Sigmoid colon (tissue), 7 donors: ENCODE measurements around the gene DRGX. TPM values are rescaled to one million over a fixed set of nuclear protein-coding genes. Genes with fewer than 3 reads are reported as not detected.
A peak's percentile ranks its signal among the peaks of the same experiment; 100 is the strongest.

ENCODE experiments used
- DNase-seq: peaks from one replicate; pipeline ENCODE4 v3.0.0-alpha.2; 2019
- H3K27ac ChIP-seq, 4 donors: fragments of 200-600 bp; sonication (generic); one replicate each; pipeline ENCODE4 v1.5.1; 2016 to 2019; ENCODE audit warnings: mild to moderate bottlenecking in 1 of 4
- H3K27me3 ChIP-seq, 3 donors: fragments of 200-600 bp; sonication (generic); one replicate each; pipeline ENCODE4 v1.5.1; 2019; ENCODE audit warnings: mild to moderate bottlenecking in 1 of 3
- H3K36me3 ChIP-seq, 4 donors: fragments of 200-600 bp; sonication (generic); one replicate each; pipeline ENCODE4 v1.5.1; 2016 to 2019
- H3K4me1 ChIP-seq, 4 donors: fragments of 200-600 bp; sonication (generic); one replicate each; pipeline ENCODE4 v1.5.1; 2017 to 2019
- H3K4me3 ChIP-seq, 4 donors: fragments of 200-600 bp; sonication (generic); one replicate each; pipeline ENCODE4 v1.5.1; 2017 to 2019; ENCODE audit warnings: mild to moderate bottlenecking in 2 of 4, moderate library complexity in 1 of 4
- H3K9me3 ChIP-seq, 4 donors: fragments of 200-600 bp in 3 of 4; sonication (generic) in 3 of 4; one replicate each; pipeline versions ENCODE4 v1.5.1 to v1.6.1; 2013 to 2019
- EP300 ChIP-seq, 4 donors: sonication (generic); formaldehyde crosslinking; IDR thresholded peaks; one replicate each; pipeline ENCODE4 v1.6.1; 2017; ENCODE audit warnings: antibody characterized with exemption in 4 of 4
- POLR2A ChIP-seq, 2 donors: fragments of 450-650 bp; IDR thresholded peaks; one replicate each; pipeline ENCODE4 v1.6.1; 2016; ENCODE audit warnings: antibody characterized with exemption in 2 of 2, mild to moderate bottlenecking in 2 of 2, moderate library complexity in 2 of 2
- POLR2AphosphoS5 ChIP-seq, 4 donors: sonication (generic); formaldehyde crosslinking; IDR thresholded peaks; one replicate each; pipeline ENCODE4 v1.6.1; 2017; ENCODE audit warnings: antibody characterized with exemption in 4 of 4
- WGBS, 2 donors: extraction: QIAGEN DNeasy Blood & Tissue Kit; methylation state at CpG; one replicate each; pipeline ENCODE4 v1.1.7; 2013; 5-methylcytosine and 5-hydroxymethylcytosine counted together
- intact Hi-C: fragments of 100-400 bp; cut with DNase I; formaldehyde crosslinking; loops from one replicate; pipeline ENCODE4 v1.15.1; 2023
- polyA plus RNA-seq, 3 donors: library from polyadenylated mRNA; stranded (reverse); fragments of 200-250 nt; gene quantifications; one replicate each; pipeline ENCODE4 v1.2.3, GENCODE V29; 2013
- total RNA-seq, 4 donors: library from RNA; depleted of rRNA; stranded (reverse); fragments of >200 nt; gene quantifications; one replicate each; pipeline ENCODE4 v1.1.0, GENCODE V29; 2016
- TF ChIP-seq, protein P1 (sequence below), 4 experiments: fragments of 450-650 bp in 3 of 4; fragments of 200-600 bp in 1 of 4; IDR thresholded peaks; one replicate each; pipeline ENCODE4 v1.5.1; 2016 to 2019; ENCODE audit warnings: antibody characterized with exemption in 4 of 4, mild to moderate bottlenecking in 3 of 4, moderate library complexity in 2 of 4
- donor health status: healthy with polysubstance abuse.
- donor health status: Bipolar disorder and iron deficiency.
- donor health status: healthy.

Gene DRGX
- total and polyA plus RNA-seq, 7 donors, result 0.23 to 0.42 TPM; not detected in 5

DNA sequence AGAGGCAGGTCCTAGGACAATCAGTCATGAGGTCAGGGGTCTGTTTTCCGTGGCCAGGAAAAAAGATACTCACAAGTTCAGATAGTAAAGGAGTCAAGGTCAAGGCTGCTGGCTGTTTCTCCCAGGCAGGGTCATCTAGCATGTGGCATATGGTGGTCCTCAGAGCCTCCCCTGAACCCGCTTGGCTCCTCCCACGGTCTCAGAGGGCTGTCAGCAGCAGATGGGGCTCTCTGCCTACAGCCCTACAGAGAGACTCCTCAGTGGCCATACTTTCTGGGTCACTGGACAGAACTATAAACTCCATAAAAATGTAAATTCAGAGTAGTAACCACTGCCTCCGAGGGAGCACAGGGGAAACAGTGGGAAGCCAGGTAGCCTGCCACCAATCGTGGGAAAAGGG, 11.3 kb upstream of the DRGX start:
- Histone ChIP-seq H3K4me3 (no peak overlapping the region), H3K27me3 (peaks cover 0 to 36% (median 9%) of the 10 kb centered on the region in 3 donors), H3K27ac (no peak overlapping the region), H3K4me1 (peaks cover 0 to 7% (median 2%) of the 10 kb centered on the region in 4 donors), H3K36me3 (no peaks in the 10 kb centered on the region), H3K9me3 (no peaks in the 10 kb centered on the region)
- no peak for DNase-seq
- TF ChIP-seq POLR2A (IDR thresholded peaks at IDR 0.05) (no peak), POLR2AphosphoS5 (IDR thresholded peaks at IDR 0.05) (no peak), EP300 (IDR thresholded peaks at IDR 0.05) (no peak)
- TF ChIP-seq, protein P1, sequence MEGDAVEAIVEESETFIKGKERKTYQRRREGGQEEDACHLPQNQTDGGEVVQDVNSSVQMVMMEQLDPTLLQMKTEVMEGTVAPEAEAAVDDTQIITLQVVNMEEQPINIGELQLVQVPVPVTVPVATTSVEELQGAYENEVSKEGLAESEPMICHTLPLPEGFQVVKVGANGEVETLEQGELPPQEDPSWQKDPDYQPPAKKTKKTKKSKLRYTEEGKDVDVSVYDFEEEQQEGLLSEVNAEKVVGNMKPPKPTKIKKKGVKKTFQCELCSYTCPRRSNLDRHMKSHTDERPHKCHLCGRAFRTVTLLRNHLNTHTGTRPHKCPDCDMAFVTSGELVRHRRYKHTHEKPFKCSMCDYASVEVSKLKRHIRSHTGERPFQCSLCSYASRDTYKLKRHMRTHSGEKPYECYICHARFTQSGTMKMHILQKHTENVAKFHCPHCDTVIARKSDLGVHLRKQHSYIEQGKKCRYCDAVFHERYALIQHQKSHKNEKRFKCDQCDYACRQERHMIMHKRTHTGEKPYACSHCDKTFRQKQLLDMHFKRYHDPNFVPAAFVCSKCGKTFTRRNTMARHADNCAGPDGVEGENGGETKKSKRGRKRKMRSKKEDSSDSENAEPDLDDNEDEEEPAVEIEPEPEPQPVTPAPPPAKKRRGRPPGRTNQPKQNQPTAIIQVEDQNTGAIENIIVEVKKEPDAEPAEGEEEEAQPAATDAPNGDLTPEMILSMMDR (IDR thresholded peaks at IDR 0.05), result no peak
- 72 to 74% methylated on average over 5 of the region's 5 CpGs for WGBS, 2 donors
- intact Hi-C loops, result loop anchor here (2.0 kb wide), 1 partner anchor 112 kb away; no protein-coding TSS in a partner anchor

DNA sequence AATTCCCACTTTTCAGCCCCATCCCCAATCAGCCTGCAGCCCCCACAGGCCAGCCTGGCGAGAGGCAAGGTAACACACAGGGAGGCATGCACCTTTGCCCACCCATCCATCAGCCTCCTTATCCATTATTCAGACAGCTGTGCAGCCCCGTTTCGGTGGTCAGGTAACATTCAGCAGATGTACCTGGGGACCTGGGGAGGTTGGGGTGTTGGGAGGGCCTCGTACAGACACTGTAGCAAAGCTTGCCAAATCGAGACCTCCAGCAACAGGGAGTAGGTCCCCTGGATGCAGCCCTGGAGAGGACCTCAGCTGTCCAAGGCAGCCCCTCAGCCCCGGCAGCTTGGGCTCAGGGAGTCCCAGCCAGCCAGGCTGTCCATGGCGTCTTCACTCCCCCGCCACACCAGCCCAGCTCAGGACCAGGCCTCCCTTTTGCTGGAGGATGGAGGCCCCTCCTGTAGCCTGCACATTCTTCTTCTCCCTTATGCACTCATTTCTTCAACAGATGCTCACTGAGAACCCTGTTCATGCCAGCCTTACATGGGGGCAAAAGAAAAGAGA, 8.5 kb upstream of the DRGX start:
- H3K27ac ChIP-seq, result no peak overlapping the region
- no peaks in the 10 kb centered on the region for H3K36me3 ChIP-seq
- no peaks in the 10 kb centered on the region for H3K9me3 ChIP-seq
- H3K4me3 ChIP-seq, result no peak overlapping the region
- TF ChIP-seq, protein P1 (IDR thresholded peaks at IDR 0.05), result no peak
- no peak for TF ChIP-seq POLR2A (IDR thresholded peaks at IDR 0.05)
- TF ChIP-seq POLR2AphosphoS5 (IDR thresholded peaks at IDR 0.05), result no peak
- intact Hi-C loops, result no loop called here
- DNase-seq, result peak; percentile 30
- 75 to 80% methylated on average over 8 of the region's 8 CpGs for WGBS, 2 donors
- H3K27me3 ChIP-seq, result peaks cover 0 to 52% (median 21%) of the 10 kb centered on the region in 3 donors
- H3K4me1 ChIP-seq, result no peaks in the 10 kb centered on the region

DNA sequence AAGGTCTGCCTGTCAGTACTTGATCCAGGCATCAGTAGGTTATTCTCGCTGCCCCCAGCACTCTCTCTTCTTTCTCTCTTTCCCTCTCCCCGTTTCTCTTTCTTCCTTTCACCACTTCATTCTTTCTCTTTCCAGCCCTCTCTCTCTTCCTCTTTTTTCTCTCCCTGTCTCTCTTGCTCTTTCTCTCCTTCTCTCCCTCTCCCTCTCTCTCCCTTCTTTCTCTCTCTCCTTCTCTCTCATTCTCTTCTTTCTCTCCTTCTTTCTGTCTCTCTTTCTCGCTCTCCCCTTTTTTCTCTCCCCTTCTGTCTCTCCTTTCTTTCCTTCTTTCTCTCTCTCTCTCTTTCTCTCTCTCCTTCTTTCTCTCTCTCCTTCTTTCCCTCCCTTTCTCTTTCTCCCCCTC, 7.5 kb upstream of the DRGX start:
- WGBS, 2 donors, result 61 to 66% methylated on average over 3 of the region's 3 CpGs
- DNase-seq, result no peak
- no peaks in the 10 kb centered on the region for H3K9me3 ChIP-seq
- intact Hi-C loops, result no loop called here
- H3K27ac ChIP-seq, result no peak overlapping the region
- peaks cover 0 to 5% (median 3%) of the 10 kb centered on the region in 4 donors for H3K4me1 ChIP-seq
- H3K4me3 ChIP-seq, result no peak overlapping the region
- TF ChIP-seq POLR2A (IDR thresholded peaks at IDR 0.05) (no peak), EP300 (IDR thresholded peaks at IDR 0.05) (no peak), POLR2AphosphoS5 (IDR thresholded peaks at IDR 0.05) (no peak)
- TF ChIP-seq, protein P1 (IDR thresholded peaks at IDR 0.05), result no peak
- peaks cover 10 to 57% (median 29%) of the 10 kb centered on the region in 3 donors for H3K27me3 ChIP-seq
- no peaks in the 10 kb centered on the region for H3K36me3 ChIP-seq

DNA sequence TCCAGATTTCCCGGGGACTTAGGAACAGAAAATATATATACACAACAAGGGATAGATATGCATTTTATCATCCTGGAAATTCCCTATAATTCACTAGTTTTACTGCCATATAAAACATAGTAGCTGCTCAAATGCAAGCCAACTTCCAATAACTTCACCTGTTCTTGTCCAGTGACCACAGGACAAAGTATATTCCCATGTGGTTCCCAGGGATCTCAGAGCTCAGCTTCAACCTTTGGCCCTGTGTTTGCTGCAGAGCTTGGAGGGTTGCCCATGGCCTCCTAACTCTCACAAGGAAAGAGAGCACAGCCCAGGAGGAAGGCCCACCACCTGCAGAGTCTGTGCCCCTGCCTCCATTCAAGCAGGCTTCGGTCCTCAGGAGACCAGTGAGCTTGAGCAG, 4.5 kb upstream of the DRGX start:
- peaks cover 37 to 75% (median 57%) of the 10 kb centered on the region in 3 donors for H3K27me3 ChIP-seq

More for the DNA sequence above, 4.5 kb upstream of the DRGX start:
- Histone ChIP-seq H3K36me3 (no peaks in the 10 kb centered on the region), H3K9me3 (no peaks in the 10 kb centered on the region), H3K4me1 (peaks cover 0 to 27% (median 18%) of the 10 kb centered on the region in 4 donors), H3K27ac (no peak overlapping the region), H3K4me3 (no peak overlapping the region)
- 38 to 66% methylated on average over 2 of the region's 2 CpGs for WGBS, 2 donors
- TF ChIP-seq EP300 (IDR thresholded peaks at IDR 0.05) (no peak), POLR2A (IDR thresholded peaks at IDR 0.05) (no peak), POLR2AphosphoS5 (IDR thresholded peaks at IDR 0.05) (no peak)
- TF ChIP-seq, protein P1 (IDR thresholded peaks at IDR 0.05), result no peak
- intact Hi-C loops, result no loop called here
- no peak for DNase-seq
